Ramos (cell line): Measurements from ENCODE around the gene PUS3.
"Not testable (repeated sequence)": the region's sequence is repeated elsewhere in the genome, so short reads cannot be mapped to it uniquely, and the experiment has no call there.

Source experiments
- in situ Hi-C: fragments of 300-500 bp; cut with MboI; formaldehyde crosslinking; loops from one replicate; pipeline ENCODE4 v1.14.3; 2022; ENCODE audit warnings: low sequenced_read_pairs; ENCODE audit not compliant: unreplicated experiment

The PUS3 gene

DNA sequence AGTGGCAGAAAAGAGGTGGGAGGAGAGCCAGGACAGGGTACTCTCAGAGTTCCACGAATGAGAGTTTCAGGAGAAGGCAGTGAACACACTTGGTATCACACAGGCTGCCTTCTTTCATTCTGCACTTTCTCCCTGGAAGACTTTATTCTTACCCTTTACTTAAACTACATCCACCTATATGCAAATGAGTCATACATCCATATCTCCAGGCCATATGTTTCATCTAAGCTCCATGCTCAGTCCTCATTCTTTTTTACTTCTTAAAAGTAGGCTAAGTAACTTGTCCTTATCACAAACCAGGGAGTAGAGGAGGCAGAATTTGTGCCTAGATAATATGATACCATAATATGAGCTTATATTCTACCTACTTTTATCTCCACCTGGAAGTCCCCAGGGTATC lies 21.7 kb downstream of the PUS3 start:
- in situ Hi-C loops, result loop anchor here (25.0 kb wide), 2 partner anchors 244 to 769 kb away; partner anchors contain the start of genes CHEK1 and TMEM218

DNA sequence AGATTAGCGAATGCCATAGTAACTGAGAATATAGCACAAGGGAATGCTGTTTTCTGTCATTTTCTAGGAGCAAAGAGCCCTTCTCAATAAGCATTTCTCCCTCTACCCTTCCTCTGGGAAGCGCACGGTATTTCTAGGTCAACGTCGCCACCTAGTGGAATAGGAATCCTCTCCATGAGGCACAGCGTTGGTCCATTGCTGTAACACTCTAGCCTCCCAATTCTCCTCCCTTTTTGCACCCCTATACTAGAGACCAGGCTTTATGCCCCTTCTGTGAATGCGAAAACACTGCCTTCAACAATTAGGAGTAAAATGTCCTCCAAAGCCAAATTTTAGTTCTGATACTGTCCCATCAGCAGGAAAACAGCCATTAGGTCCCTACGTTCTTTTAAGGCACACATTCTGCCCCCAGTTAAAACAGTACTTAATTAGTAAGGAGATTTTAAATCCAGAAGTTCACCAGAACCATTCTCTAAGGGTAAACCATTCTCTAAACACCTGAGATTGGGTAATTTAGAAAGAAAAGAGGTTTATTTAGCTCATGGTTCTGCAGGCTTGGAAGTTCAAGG lies 28.4 kb downstream of the PUS3 start:
- in situ Hi-C loops, result loop anchor here (25.0 kb wide), 2 partner anchors 237 to 762 kb away; partner anchors contain the start of genes CHEK1 and TMEM218

DNA sequence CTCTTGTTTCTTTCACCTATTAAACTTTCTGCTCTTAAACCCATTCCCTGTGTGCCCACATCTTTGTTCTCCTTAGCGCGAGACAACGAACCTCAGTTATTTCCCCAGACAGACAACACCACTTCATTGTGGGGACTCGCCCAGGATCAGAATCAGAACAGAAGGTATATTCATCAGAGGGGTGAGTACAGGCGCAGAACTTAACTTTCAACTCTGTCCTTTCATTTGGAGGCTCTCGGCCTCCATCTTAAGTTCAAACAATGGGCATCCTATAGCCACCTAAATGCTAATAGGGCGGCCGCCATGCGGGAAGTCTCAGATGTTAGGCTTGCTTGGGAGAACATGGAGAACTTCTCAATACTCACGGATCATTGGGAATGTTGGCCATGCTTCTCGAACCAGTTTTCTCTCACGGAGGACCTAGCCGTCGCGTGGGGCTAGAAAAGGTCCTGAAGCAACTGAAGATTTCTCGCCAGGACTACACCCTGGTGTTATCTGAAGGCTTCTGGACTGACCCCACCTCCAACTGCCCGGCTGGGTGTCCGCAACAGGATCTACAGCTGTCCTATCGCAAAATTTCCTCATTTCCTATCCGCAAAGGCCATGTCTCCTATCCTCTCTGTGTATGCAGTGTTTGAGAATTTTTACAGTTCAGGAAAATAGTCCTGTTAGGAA lies 29.0 kb downstream of the PUS3 start:
- in situ Hi-C loops, result no loop called here

DNA sequence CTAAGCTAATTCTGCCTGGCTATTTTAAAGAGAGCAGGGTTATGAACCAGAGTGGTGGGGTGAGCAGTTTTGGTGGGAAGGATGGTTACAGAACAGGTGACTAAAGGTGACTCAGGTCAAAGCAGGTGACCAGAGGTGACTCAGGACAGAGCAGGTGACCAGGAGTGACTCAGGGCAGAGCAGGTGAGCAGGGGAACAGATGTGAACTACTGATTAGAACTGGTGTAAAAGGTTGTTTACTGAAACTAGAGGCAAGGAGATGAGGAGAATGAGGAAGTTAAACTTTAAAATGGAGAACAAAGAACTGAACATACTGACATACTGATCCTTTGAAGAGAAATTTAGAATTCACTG lies 30.9 kb downstream of the PUS3 start:
- in situ Hi-C loops, result no loop called here

DNA sequence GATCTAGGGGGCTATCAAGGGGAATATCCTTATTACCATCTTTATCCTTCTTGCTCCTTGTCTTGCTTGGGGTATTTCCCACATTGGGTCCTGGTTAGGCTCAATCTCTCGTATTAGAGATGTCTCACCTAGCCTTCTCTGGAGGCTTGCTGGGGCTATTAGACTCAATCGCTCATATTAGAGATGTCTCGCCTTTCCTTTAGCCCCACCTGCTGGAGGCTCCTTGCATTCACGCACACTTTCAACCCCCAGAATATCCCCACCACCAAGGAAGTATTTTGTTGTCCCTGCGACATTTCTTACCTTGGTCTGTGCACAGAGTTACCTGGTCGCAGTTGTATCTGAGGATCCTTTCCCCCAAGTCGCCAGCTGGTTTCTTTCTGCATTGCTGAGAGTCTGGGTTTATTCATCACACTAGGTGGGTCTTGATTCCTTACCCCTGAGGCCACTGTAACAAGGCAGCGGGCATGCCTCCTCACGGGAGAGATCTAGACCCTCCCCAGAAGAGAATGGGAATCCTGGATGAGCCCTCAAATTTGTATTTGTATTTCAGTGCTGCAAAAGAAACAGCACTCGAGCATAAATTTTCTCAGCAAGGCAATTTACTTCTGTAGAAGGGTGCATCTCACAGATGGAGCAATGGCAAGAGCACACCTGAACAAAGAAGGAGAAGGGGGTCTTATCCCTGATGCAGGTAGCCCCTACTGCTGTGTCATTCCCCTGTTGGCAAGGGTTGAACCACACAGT lies 31.4 kb downstream of the PUS3 start:
- in situ Hi-C loops, result no loop called here

DNA sequence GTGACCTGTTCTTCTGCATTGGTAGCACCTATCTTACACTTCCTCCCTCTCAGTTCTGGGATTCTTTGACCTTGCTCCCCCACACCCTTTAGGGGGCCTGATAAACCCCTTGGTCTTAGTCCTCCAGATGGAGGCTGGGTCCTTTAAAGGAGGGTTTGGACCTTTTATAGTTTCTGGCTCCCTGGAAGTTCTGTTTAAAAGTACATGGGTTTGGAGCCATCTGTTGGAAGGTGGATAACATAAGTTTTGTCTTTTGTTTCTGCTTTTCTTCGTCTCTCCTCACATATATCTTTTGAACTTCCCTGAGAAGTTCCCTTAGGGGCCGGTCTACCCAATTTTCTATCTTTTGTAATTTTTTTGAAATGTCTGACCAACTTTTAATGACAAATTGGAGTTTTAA lies 33.5 kb downstream of the PUS3 start:
- in situ Hi-C loops, result no loop called here

DNA sequence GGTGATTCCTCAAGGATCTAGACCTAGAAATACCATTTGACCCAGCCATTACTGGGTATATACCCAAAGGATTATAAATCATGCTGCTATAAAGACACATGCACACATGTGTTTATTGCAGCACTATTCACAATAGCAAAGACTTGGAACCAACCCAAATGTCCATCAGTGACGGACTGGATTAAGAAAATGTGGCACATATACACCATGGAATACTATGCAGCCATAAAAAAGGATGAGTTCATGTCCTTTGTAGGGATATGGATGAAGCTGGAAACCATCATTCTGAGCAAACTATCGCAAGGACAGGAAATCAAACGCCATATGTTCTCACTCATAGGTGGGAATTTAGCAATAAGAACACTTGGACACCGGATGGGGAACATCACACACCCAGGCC lies 37.7 kb downstream of the PUS3 start:
- in situ Hi-C loops, result not testable (repeated sequence)

DNA sequence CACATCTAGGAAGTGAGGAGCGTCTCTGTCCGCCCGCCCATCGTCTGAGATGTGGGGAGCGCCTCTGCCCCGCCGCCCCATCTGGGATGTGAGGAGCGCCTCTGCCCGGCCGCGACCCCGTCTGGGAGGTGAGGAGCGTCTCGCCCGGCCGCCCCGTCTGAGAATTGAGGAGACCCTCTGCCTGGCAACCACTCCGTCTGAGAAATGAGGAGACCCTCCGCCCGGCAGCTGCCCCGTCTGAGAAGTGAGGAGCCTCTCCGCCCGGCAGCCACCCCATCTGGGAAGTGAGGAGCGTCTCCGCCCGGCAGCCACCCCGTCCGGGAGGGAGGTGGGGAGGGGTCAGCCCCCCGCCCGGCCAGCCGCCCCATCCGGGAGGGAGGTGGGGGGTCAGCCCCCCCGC lies 40.2 kb downstream of the PUS3 start:
- in situ Hi-C loops, result not testable (repeated sequence)

DNA sequence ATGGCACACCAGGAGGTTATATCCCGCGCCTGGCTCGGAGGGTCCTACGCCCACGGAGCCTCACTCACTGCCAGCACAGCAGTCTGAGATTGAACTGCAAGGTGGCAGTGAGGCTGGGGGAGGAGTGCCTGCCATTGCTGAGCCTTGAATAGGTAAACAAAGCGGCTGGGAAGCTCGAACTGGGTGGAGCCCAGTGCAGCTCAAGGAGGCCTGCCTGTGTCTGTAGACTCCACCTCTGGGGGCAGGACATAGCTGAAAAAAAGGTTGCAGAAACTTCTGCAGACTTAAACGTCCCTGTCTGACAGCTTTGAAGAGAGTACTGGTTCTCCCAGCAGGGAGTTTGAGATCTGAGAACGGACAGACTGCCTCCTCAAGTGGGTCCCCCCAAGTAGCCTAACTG lies 45.3 kb downstream of the PUS3 start:
- in situ Hi-C loops, result not testable (repeated sequence)

DNA sequence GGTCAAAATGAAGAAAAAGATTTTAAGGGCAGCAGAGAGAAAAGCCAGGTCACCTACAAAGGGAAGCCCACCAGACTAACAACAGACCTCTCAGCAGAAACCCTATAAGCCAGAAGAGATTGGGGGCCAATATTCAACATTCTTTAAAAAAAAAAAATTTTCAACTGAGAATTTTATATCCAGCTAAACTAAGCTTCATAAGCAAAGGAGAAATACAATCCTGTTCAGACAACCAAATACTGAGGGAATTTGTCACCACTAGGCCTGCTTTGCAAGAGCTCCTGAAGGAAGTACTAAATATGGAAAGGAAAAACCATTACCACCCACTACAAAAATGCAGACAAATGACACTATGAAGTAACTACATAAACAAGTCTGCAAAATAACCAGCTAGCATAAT lies 56.8 kb downstream of the PUS3 start:
- in situ Hi-C loops, result no loop called here
